Sciatic nerve (tissue), 2 donors: ENCODE data around the gene SULT1E1. TPM values are rescaled to one million over a fixed set of nuclear protein-coding genes. Genes with fewer than 3 reads are reported as not detected.
"Not testable (repeated sequence)": the region's sequence is repeated elsewhere in the genome, so short reads cannot be mapped to it uniquely, and the experiment has no call there.

Experiments
- ATAC-seq: fragments of 200-7000 bp; cut with Tn5 transposase; one replicate; pipeline ENCODE4 v1.9.1; 2020; ENCODE audit warnings: mild to moderate bottlenecking, moderate library complexity
- DNase-seq: peaks from one replicate; pipeline ENCODE4 v3.0.0-alpha.2; 2020; ENCODE audit warnings: low spot score
- intact Hi-C: fragments of 100-400 bp; cut with DNase I; formaldehyde crosslinking; loops from one replicate; pipeline ENCODE4 v1.14.2; 2022
- total RNA-seq: library from RNA; stranded (reverse); fragmentation: NEBNext Ultra II Directional; extraction: Animal tissue kit (Norgen Biotek cat#: 25700); gene quantifications from one replicate; pipeline ENCODE4 v1.2.1, GENCODE V29; 2021
- donor health status: DM: no; HTN: no; CAD: no.
- donor health status: DM: no; HTN: no; CAD: no.

The SULT1E1 gene
- total RNA-seq, 1 donor from 2014 or later: not detected

- ATAC-seq (no peak), DNase-seq (no peak)
- intact Hi-C loops: no loop called here
These were observed 10.6 kb downstream of the SULT1E1 start for GRCh38 chr4:69849297-69849696.

DNA sequence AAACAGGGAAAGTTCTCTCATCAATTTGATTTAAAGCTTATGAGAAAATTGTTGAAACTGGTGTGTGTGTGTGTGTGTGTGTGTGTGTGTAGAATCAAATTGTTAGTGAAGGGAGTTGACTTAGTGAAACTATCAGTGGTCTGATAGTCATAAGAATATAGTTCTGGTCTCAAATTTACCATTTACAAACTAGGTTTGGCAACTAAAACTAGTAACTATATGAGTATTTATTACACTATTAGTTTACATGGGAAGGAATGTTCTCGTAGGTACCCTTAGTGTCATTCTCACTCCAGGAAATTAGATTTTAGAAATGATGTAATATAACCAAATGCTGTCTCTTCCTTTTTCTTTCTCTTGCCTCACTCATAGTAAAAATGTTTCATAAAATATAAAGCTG lies 11.9 kb downstream of the SULT1E1 start:
- no peak for ATAC-seq
- DNase-seq: no peak
- intact Hi-C loops: no loop called here

DNA sequence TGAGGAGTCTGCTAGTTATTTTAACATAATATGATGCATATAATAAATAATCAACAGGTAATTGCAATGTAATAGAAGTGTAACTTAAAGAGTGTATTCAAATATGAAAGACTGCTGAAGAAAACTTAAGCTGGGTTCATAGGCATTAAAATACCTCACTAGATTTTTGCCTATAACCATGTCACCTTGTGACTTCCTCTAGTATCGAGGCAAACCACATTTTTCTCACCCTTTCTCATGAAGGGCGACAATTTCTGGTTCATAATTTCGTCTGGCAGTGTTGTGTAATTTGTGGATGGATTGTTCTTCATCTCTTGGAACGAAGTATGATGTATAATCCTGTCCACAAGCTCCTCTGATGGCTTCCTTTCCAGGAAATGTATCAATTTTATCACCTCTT lies 16.0 kb downstream of the SULT1E1 start:
- DNase-seq: no peak
- intact Hi-C loops: no loop called here
- ATAC-seq: no peak

DNA sequence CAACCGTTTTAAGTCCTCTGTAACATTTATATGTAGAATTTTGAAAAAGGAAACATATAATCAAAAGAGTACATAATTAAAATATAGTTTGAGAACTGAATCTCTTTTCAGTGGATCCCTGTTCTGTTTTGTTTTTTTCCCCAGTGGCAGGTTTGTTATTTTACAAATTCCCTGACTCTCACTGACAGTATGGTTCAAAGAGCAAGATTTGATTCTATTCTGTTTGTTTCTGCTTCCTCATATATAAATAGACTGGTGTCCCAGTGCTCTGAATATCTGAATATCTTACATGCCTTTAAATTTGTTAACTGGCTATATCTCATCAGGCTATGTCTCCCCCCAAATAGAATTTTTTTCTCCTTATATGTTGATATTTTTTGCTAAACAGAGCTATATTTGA lies 16.6 kb downstream of the SULT1E1 start:
- ATAC-seq: no peak
- DNase-seq: no peak
- intact Hi-C loops: no loop called here

GRCh38 chr4:69838977-69839376 lies 21.0 kb downstream of the SULT1E1 start:
- DNase-seq (no peak), ATAC-seq (no peak)
- intact Hi-C loops: no loop called here

DNA sequence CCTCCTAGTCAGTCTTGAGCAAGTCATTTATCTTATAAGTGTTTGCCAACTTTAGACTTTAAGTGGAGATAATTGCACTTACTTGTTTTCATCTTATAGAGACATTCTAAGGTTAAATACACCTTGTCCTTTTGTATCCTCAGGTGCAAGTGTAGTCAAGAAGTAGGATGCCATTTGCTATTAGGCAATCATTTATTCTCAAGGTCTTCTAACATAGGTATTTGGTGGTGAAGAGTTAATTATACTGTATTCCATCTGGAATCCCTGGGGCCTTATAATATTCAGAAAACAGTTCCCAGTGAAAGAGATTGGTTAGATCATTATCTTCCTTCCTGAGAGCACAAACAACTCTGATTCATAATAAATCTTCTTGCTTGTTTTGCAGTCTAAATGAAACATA lies 23.7 kb downstream of the SULT1E1 start:
- ATAC-seq: no peak
- no peak for DNase-seq
- intact Hi-C loops: no loop called here

GRCh38 chr4:69835766-69836165 lies 24.2 kb downstream of the SULT1E1 start:
- DNase-seq (no peak), ATAC-seq (no peak)
- intact Hi-C loops: no loop called here

DNA sequence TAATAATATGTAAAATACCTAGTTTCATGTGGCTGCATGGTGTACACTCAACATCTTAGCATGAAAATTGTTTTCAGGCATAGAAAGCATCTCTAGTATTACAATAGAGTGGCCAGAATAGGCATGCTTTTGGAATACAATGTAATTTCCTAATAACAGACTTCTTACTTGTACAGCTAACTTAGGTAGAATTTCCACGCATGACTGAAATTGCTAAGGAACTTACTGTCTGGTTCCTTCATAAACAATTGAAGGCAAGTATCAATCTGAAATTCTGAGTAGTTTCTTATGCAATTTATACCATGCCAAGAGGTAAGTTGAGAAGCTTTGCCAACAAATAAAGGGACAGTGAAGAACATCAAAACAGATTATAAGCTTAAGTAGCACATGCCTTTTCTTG lies 26.7 kb downstream of the SULT1E1 start:
- intact Hi-C loops: no loop called here
- ATAC-seq: no peak
- DNase-seq: no peak

DNA sequence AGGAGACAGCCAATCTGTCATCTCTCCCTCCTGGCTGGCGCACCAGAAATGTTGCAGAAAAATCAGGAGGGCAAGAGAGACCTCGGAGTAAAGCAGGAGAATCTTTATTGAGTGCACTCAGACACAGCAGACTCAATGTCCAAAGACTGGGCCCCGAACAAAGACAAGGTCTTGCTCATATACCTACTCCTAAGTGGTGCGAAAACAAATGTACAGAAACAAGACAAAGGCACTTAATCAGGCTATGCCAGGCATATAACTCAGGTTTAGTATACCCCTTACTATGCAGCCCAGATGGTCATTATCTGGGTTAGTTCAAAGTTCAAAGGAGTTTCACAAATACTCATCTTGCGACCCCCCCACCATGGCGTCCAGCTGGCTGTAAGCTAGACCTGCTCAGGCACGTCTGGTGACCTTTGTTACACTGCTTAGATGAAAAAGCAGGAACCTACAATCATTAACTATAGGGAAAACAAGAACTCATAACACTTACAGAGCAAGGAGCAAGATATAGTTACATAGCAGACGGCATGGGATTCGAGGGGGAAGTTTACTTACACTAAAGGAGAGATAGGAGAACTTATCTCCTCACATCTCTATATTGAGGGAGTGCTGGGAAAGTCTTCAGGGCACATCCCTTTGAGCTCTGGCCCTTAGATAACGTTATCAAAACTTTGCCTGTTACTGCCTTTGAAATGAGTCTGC lies 27.5 kb downstream of the SULT1E1 start:
- intact Hi-C loops: no loop called here
- DNase-seq (no peak), ATAC-seq (peak; percentile 16)

- intact Hi-C loops: no loop called here
- ATAC-seq (peak; percentile 85), DNase-seq (no peak)
These were observed 28.2 kb downstream of the SULT1E1 start for GRCh38 chr4:69831646-69832325.

- ATAC-seq: no peak
- DNase-seq: no peak
- intact Hi-C loops: no loop called here
These were observed 28.7 kb downstream of the SULT1E1 start for GRCh38 chr4:69831270-69831627.

- no peak for ATAC-seq
- intact Hi-C loops: no loop called here
- DNase-seq: no peak
These were observed 29.2 kb downstream of the SULT1E1 start for GRCh38 chr4:69830560-69831269.

DNA sequence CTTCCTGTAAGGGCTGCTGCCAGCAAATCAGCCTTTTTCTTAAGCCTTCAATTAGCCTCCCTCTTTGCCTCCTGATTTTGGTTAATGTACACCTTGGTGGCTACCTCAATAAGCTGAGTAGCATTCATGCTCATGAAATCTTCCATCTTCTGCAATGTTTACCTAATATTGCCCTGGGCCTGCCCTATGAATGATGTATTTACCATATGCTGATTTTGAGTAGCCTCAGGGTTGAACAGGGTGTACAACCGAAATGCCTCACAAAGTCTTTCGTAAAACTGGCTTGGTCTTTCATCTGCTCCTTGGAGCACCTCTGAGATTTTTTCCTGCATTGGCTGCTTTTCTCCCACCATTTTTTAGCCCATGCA lies 29.8 kb downstream of the SULT1E1 start:
- no peak for ATAC-seq
- intact Hi-C loops: no loop called here
- DNase-seq: no peak

- ATAC-seq (no peak), DNase-seq (no peak)
- intact Hi-C loops: no loop called here
These were observed 30.3 kb downstream of the SULT1E1 start for GRCh38 chr4:69829678-69830077.

GRCh38 chr4:69828828-69829227 lies 31.1 kb downstream of the SULT1E1 start:
- intact Hi-C loops: no loop called here
- DNase-seq (no peak), ATAC-seq (no peak)

GRCh38 chr4:69825056-69825455 lies 34.9 kb downstream of the SULT1E1 start:
- ATAC-seq, intact Hi-C loops, DNase-seq: not testable (repeated sequence)

DNA sequence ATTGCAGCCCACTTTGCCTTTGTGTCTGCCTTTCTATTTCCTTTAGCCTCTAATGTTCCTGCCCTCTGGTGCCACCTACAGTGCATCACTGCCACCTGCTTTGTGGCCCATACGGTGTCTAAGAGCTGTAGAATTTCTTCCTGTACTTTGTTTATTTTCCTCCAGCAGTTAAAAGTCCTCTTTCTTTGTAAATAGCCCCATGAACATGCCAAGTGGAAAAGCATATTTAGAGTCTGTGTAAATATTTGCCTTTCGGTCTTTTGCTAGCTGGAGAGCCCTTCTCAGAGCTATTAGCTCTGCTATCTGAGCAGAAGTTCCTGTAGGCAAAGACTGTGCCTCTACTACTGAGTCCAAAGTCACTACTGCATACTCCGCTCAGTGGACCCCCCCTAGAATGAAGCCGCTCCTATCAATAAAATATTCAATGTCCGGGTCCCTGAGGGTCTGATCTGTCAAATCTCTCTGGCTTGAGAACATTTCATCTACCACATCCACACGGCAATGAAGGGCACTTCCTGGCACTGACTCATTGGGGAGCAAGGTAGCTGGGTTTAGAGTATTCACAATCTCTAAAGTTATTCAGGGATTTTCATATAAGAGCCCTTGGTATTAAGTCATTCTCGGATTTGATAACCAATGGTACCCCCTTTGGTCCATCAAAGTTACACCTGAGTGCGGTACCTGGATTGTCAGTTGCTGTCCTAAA lies 36.3 kb downstream of the SULT1E1 start:
- ATAC-seq (no peak), DNase-seq (no peak)
- intact Hi-C loops: no loop called here

GRCh38 chr4:69823048-69823447 lies 36.9 kb downstream of the SULT1E1 start:
- ATAC-seq (no peak), DNase-seq (no peak)
- intact Hi-C loops: no loop called here

DNA sequence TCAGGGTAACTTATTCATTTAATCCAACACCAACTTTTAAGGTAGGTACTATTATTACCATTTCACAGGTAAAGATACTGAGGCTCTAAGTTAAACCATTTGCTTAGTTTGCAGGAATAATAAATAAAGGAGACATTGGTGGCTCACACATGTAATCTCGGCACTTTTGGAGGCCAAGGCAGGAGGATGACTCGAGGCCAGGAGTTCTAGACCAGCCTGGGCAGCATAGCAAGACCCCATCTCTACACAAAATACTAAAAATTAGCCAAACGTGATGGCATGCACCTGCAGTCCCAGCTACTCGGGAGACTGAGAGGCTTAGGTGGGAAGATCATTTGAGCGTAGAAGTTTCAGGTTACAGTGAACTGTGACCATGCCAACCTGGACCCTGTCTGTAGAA lies 37.7 kb downstream of the SULT1E1 start:
- DNase-seq (no peak), ATAC-seq (no peak)
- intact Hi-C loops: no loop called here
